ENCODE results near the gene PCARE.

The PCARE gene

DNA sequence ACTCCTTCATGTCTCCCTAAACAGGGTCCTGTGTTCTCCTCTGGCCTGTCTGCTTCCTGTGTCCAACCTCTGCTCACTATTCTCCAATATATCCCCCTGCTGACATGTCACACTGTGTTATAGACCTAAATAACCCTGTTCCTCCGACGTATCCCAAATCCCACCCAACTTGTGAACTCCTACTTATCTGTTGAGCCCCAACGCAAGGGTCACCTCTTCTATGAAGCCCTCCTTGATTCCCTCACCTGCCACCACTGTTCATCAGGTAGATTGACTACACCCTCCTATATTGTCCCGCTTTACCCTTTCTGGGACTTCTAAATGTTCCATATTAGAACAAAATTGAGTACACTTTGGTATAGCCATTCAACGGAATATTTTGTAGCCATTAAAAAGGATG is 42.1 kb downstream of the PCARE start:
- no peak for DNase-seq

GRCh38 chr2:29031046-29031445 is 43.3 kb downstream of the PCARE start:
- no peak for DNase-seq

DNA sequence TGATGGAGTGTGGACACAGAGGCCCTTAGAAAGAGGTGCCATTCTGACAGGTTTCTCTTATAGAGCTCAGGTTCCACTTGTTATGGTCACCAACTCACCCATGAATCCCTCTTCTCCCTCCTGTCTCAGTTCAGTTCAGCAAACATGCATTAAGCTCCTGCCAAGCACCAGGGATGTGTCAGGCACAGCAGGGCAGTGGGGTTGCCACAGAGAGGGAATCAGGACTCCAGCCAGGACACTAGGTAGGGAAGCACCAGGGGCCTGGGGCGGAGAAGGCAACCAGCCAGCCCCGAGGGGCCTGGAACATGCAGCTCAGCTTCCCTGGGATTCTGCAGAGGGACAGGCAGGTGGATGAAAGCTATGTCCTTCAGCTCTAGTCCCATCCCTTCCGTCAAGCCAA is 48.6 kb downstream of the PCARE start:
- no peak for DNase-seq

DNA sequence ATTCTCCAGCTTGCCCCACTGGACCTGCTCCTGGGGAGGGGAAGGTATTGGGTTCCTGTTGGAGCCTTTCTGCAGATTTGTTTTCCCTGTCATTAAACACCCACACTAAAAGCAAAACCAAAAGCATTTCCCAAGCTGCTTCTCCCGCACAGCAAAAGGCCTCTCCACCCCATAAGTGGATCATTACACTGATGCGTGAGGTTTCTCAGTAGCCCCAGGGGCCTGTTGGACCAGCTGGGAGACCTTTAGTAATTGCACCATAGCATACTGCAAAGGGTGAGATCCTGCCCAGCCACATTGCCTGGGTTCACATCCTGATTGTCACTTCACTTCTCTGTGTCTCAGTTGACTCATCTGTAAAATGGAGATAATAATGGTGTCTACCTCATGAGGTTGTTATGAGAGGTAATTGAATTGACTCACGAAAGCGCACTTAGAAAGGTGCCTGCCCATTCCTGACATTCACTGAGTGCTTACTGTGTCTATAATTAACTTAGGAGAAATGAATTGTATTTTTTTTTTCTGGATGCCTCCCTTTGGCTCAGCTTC is 49.4 kb downstream of the PCARE start:
- no peak for DNase-seq

GRCh38 chr2:29023188-29023587 is 51.1 kb downstream of the PCARE start:
- DNase-seq: no peak

DNA sequence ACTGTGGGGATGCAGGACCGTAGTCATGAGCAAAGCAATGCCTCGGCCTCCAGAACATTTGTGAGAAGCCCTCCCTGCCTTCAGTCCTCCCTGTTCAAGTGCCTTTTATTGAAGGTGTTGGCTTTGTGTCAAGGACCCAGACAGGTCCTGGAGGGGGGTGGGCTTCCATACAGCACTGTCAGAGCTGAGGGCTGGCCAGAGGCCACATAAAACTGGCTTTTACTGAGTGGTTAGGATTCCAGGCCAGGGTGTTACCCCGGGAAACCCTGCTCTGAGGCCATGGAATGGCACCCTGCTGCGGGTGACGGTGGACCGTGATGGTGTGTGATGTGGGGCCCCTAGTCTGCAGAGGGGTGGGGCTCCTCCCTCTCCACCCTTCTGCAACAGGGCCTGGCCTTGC is 51.6 kb downstream of the PCARE start:
- no peak for DNase-seq

- no peak for DNase-seq
Observed at GRCh38 chr2:29021886-29022285, 52.4 kb downstream of the PCARE start.

GRCh38 chr2:29017716-29018435 is 56.4 kb downstream of the PCARE start:
- DNase-seq: no peak

DNA sequence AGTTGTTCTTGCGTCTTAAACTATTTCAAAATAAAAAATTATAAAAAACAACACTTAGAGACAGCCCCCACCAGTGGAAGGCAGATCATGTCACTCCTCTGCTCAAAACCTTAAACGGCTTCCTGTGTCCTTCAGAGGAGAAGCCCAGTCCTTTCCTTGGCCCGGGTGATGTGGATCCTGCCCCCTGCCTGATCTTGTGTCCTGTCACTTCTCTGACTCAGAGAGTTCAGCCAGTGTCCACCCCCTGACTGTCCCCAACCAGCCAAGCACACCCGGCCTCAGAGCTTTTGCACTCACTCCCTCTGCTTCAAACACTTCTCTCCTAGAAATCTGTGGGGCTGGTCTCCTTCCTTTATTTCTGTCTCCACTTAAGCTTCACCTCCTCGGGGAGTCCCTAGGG is 57.8 kb downstream of the PCARE start:
- no peak for DNase-seq

DNA sequence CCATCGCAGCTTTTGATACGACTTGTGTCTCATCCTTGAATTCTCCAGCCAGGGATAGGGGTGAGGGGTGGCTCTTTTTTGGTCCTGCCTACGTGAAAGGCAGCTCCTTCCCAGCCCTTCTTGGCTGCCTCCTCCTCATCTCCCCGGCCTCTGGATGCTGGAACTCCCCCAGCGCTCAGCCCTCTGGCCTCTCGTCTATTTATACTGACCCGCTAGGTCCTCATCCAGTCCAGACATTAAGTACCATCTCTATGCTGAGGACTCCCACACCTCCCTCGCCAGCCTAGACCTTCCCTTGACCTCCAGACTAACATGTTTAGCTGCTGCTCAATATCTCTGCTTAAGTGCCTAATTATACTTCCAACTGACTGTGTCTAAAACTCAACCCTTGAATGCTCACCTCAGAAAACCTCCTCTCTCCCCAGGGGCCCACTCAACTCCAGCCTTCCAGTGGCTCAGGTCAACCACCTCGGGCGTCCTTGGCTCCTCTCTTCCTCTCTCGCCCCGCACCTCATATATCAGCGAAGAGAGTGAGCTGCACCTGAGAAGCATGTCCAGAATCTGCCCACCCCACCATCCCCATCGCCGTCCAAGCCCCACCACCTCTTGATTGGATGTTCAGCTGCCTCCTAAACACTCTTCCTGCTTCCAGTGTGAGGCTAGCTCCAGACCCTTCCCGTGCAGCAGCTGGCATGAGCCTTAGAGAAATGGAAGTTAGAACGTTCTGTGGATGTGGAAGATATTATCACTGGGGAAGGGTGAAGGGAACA is 58.4 kb downstream of the PCARE start:
- no peak for DNase-seq

DNA sequence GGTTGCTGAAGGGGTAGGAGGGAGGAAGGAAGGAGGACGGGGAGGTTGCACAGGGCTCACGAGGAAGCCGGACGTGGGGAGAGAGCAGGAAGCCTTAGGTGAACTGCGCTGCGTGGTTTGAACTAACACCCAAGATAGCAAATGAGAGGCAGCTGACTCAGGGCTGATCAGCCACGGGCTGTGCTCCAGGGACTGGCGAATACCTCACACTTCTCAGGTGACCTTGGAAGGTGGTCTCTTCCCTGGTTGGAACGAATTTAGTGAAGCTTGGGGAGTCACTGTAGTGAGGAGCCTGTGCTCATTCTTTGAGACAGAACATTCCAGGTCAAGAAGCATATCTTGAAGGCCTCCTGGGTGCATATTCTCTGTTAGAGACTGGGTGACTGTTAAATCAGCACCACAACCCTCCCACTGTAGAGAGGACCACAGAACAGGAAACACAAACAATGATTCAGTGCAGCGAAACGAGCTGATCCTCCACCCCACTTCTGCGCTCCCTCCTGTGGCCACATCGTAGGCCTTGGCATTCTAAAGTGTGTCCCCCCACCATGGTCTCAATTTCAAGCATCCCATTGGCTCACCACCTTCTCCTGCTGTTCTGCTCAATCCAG is 59.4 kb downstream of the PCARE start:
- DNase-seq: peak; percentile 79

- DNase-seq: peak; percentile 36
Observed at GRCh38 chr2:29014331-29014730, 60.0 kb downstream of the PCARE start.

GRCh38 chr2:29013057-29013780 is 61.1 kb downstream of the PCARE start:
- DNase-seq: no peak

DNA sequence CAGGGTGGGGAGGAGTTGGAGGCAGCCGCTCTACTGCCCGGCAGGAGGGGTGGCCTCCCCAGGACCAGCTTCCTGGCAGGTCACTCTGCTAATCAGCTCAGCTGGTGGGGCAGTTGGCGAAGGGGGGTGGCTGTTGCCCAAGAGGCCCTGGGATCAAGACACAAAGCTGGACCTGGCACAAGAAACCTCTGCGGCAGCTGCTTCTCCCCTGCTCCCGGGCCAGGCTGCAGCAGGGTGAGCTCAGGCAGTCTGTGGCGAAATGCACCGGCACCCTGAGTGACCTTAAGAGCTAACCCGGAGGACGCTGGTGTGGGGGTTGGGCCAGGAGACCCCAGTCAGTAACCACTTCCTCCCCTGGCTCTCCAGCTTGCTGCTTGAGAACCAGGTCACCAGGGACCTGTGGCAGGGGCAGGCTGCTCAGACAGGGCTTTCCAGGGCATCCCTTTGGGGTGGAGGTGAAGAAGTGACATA is 62.1 kb downstream of the PCARE start:
- DNase-seq: peak; percentile 45
